KOPT-K1 (cell line): Measurements from ENCODE around the gene NFATC3.
"Not testable (repeated sequence)": the region's sequence is repeated elsewhere in the genome, so short reads cannot be mapped to it uniquely, and the experiment has no call there.

ENCODE experiments used
- H3K27ac ChIP-seq: fragments of 200-600 bp; sonication (generic); 2 replicates; pipeline ENCODE4 v1.5.1; 2016; ENCODE audit warnings: antibody characterized with exemption, mild to moderate bottlenecking, low read depth, low read length; ENCODE audit not compliant: poor library complexity, severe bottlenecking
- H3K36me3 ChIP-seq: fragments of 200-600 bp; sonication (generic); 2 replicates; pipeline ENCODE4 v1.5.1; 2017; ENCODE audit warnings: antibody characterized with exemption, mild to moderate bottlenecking, low read length, moderate library complexity; ENCODE audit not compliant: insufficient read depth
- H3K9me3 ChIP-seq: fragments of 200-600 bp; sonication (generic); 2 replicates; pipeline ENCODE4 v1.5.1; 2017; ENCODE audit warnings: antibody characterized with exemption, low read length, mild to moderate bottlenecking; ENCODE audit not compliant: insufficient read depth, poor library complexity, severe bottlenecking

Gene NFATC3

DNA sequence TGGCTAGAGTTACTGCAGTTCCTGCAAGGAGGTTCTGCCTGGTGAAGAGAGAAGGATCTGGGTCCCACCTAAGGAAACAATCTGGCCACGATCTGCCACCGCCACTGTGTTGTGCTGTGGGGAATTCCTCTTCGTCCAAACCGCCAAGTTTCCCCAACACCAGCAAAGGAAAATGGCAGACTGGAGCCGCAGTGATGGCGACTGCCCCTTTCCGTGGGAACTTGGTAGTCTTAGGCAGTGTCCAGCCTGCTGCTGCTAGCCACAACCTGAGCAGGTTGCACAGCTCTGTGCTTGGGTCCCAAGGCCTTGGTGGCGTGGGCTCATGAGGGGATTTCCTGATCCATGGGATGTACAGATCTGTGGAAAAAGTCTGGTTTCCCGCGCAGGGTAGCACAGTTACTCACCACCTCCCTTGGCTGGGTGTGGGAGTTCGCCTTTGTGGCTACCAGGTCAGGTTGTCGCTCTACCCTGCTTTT is 28.6 kb downstream of the NFATC3 start:
- Histone ChIP-seq H3K9me3 (peaks cover 24% of the 10 kb centered on the region), H3K36me3 (no peaks in the 10 kb centered on the region), H3K27ac (no peak overlapping the region)

DNA sequence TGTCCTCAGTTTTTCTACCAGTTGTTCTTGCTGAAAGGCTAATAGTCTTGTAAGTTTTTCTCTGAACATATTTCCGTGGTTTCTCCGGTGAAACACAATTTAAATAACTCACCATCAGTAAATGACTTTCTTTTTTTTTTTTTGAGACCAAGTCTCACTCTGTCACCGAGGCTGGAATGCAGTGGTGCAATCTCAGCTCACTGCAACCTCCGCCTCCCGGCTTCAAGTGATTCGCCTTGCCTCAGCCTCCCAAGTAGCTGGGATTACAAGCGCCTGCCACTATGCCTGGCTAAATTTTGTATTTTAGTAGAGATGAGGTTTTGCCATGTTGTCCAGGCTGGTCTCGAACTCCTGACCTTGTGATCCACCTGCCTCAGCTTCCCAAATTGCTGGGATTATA is 29.8 kb downstream of the NFATC3 start:
- H3K36me3 ChIP-seq, H3K27ac ChIP-seq: not testable (repeated sequence)
- H3K9me3 ChIP-seq = peaks cover 13% of the 10 kb centered on the region

DNA sequence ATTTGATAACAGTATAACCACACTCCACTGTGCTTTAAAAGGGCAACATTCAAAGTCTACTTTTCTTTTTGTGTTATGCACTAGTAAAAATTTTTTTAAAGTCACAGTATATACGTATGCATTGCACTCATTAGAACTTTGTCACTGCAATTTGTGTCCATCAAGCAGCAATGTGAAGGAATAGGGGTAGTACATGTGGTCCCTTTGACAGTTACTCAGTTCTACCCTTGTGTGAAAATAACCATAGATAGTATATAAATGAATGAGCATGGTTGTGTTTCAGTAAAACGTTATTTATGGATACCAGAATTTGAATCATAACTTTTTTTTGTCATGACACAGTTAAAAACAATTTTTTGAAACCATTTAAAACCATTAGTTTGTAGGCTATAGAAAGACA is 30.7 kb downstream of the NFATC3 start:
- H3K36me3 ChIP-seq = no peaks in the 10 kb centered on the region
- peaks cover 5% of the 10 kb centered on the region for H3K9me3 ChIP-seq
- no peak overlapping the region for H3K27ac ChIP-seq

DNA sequence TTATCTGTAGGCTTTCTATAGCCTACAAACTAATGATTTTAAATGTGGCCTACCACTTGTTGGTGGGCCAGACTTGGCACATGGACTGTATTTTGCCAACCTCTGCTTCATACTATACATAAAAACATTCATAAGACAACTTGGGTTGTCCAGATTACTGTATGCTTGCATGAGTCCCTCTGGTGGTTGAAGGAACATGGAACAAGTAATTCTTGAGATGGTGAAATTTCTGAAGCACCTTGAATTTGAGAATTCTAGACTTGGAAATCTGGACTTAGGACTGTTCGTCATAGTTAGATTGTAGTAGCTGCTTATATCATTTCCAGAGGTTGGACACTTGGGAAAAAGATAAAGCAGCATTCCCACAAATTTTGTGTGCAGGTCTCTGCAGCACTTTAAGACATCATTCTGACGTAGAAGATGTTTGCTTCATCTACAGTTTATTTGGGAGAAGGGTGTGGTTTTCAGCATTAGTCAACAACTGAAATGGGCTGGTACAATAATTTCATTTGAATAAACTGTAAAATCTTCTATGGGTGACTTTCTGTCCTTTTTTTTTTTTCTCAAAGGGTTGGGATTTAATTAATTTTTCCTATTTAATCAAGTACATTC is 31.2 kb downstream of the NFATC3 start:
- Histone ChIP-seq H3K27ac (no peak overlapping the region), H3K9me3 (peaks cover under 1% of the 10 kb centered on the region), H3K36me3 (no peaks in the 10 kb centered on the region)

DNA sequence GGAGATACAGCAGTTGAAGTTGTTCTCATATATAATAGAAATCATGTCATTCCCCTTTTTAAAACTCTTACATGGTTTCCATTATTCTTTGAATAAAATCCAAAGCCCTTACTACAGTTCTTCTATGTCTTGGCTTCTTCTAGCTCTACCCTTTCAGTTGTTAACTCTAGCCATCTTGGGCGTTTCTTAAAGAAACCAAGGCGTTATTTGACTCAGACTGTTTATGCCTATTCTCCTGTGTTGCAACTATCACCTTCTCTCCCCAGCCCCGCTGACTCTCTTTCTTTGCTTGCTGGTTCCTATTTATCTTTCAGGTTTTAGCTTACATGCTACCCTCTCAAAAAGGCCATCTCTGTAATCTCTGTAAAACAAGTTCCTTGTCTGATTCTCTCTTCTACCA is 32.7 kb downstream of the NFATC3 start:
- Histone ChIP-seq H3K27ac (no peak overlapping the region), H3K36me3 (peaks cover 11% of the 10 kb centered on the region), H3K9me3 (no peaks in the 10 kb centered on the region)

DNA sequence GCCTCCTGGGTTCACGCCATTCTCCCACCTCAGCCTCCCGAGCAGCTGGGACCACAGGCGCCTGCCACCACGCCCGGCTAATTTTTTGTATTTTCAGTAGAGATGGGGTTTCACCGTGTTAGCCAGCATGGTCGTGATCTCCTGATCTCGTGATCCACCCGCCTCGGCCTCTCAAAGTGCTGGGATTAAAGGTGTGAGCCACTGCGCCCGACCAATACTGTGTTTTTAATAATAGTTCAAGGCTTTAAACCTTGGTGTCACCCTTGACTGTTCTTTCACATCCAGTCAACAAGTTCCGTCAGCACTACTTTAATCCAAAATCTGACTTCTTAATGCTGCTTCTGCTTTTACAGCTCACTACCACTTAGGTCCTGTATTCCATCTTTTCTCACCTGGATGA is 33.8 kb downstream of the NFATC3 start:
- peaks cover 13% of the 10 kb centered on the region for H3K36me3 ChIP-seq
- H3K9me3 ChIP-seq, H3K27ac ChIP-seq: not testable (repeated sequence)

DNA sequence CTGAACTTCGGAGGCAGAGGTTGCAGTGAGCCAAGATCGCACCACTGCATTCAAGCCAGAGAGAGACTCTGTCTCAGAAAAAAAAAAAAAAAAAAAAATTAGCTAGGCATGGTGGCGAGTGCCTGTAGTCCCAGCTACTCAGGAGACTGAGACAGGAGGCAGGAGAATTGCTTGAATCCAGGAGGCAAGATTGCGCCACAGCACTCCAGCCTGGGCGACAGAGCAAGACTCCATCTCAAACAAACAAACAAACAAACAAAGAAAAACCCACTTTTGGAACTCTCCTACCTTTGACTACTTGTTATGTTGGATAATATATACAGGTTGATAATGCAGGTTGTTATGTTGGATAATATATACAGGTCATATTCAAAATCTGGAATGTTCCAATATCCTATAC is 35.3 kb downstream of the NFATC3 start:
- H3K36me3 ChIP-seq = peaks cover 13% of the 10 kb centered on the region
- not testable (repeated sequence) for H3K27ac ChIP-seq, H3K9me3 ChIP-seq

DNA sequence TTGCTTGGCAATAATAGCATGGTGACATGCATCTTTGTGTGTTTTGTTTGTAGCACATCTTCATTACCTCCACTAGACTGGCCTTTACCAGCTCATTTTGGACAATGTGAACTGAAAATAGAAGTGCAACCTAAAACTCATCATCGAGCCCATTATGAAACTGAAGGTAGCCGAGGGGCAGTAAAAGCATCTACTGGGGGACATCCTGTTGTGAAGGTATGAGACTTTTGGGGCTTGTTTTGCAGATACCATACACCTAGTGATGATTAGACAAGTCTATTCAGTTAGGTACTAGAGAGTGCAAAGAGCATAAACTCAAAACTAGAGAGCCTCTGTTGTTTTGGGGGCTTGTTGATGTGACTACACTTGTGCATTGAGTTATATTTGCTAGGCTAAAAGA is 41.2 kb downstream of the NFATC3 start:
- no peaks in the 10 kb centered on the region for H3K9me3 ChIP-seq
- peaks cover 47% of the 10 kb centered on the region for H3K36me3 ChIP-seq
- no peak overlapping the region for H3K27ac ChIP-seq

DNA sequence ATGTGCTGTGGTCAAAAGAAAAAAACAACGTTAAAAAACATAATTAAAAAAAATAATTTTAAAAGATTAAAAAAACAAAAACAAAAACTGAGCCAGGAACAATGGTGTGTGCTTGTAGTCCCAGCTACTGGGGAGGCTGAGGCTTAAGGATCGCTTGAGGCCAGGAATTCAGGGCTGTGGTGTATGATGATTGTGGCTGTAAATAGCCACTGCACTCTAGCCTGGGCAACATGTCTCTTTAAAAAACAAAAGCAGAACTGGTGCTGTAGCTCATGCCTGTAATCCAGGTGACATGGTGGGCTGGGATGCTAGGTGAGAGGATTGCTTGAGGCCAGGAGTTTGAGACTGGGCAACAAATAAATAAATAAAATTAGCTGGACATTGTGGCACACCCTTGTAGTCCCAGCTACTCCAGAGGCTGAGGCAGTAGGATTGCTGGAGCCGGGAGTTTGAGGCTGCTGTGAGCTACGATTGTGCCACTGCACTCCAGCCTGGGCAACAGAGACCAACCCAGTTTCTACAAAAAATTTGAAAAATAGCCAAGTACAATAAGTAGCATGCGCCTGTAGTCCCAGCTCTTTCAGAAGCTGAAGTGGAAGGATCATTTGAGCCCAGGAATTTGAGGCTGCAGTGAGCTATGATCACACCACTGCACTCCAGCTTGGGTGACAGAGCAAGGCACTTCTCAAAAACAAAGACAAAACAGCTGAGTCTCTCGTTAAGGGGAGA is 43.6 kb downstream of the NFATC3 start:
- peaks cover 45% of the 10 kb centered on the region for H3K36me3 ChIP-seq
- H3K9me3 ChIP-seq = no peaks in the 10 kb centered on the region
- no peak overlapping the region for H3K27ac ChIP-seq

DNA sequence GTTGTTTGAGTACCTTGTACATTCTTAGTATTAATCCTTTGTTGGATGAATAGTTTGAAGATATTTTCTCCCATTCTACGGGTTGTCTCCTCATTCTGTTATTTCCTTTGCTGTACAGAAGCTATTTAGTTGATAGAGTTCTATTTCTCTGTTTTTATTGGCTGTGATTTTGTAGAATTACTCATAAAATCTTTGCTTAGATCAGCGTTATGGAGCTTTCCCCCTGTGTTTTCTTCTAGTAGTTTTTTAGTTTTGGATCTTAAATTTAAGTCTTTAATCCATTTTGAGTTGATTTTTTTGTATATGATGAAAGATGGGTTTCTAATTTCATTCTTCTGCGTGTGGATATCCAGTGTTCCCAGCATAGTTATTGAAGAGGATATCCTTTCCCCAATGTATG is 45.4 kb downstream of the NFATC3 start:
- Histone ChIP-seq H3K9me3 (no peaks in the 10 kb centered on the region), H3K36me3 (peaks cover 51% of the 10 kb centered on the region), H3K27ac (no peak overlapping the region)

DNA sequence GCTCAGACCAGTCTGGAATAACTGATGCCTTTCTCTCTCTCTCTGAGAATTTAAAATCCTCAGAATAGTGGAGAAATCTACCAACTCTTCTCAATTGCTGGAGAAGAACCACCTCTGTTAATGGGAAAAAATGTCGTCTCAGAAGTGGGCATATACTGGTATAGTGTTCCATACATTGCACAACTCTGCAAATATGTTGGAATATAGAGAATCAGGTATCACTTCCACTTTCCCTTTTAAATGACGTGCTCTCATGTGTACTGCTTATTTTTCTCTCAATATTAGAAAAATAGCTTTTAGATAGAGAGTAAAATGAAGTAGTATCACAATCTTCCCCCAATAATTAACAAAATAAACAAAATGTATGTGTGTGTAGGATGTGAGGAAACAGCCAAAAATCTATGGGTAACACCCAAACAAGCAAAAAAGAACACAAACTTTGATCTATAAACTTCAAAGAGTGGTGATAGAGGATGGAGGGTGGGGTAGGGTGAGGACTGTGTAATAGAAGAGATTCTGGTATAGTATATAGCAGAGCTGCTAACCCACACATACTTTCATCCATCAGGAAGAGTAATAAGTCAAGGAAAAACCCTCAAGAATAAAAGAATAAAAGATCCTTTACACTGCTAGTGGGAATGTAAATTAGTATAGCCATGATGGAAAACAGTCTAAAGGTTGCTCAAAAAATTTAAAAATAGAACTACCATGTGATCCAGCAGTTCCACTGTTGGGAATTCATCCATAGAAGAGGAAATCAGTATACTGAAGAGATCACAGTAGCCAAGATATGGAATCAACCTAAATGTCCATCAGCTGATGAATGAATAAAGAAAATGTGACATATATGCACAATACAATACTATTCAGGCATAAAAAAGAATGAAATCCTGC is 46.9 kb downstream of the NFATC3 start:
- Histone ChIP-seq H3K27ac (no peak overlapping the region), H3K36me3 (peaks cover 52% of the 10 kb centered on the region), H3K9me3 (no peaks in the 10 kb centered on the region)

DNA sequence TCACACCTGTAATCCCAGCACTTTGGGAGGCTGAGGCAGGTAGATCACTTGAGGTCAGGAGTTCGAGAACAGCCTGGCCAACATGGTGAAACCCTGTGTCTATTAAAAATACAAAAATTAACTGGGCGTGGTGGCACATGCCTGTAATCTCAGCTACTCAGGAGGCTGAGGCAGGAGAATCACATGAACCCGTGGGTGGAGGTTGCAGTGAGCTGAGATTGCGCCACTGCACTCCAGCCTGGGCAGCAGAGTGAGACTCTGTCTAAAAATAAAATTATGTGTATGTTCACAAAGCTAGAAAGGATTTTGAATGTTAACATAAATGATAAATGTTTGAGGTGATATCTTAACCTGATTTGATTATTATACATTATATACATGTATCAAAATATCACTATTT is 47.8 kb downstream of the NFATC3 start:
- H3K27ac ChIP-seq, H3K9me3 ChIP-seq: not testable (repeated sequence)
- H3K36me3 ChIP-seq = peaks cover 45% of the 10 kb centered on the region

DNA sequence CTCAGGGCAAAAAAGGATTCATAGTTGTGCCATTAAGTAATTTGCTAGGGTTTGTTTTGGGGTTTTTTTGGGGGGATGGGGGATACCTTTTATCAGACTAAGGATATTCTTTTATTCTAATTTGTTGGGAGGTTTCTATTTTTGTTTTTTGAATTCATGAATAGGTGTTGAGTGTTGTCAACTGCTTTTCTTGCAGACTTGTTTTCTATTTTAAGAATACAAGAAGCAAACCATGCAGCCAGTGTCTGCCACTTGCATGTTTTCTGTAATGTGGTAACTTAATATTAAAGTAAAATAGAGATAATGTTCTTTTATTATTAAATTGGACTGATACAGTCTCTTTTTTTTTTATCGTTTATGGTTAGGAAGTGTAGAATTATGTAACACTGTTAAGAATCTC is 49.5 kb downstream of the NFATC3 start:
- H3K27ac ChIP-seq = no peak overlapping the region
- no peaks in the 10 kb centered on the region for H3K9me3 ChIP-seq
- peaks cover 48% of the 10 kb centered on the region for H3K36me3 ChIP-seq

DNA sequence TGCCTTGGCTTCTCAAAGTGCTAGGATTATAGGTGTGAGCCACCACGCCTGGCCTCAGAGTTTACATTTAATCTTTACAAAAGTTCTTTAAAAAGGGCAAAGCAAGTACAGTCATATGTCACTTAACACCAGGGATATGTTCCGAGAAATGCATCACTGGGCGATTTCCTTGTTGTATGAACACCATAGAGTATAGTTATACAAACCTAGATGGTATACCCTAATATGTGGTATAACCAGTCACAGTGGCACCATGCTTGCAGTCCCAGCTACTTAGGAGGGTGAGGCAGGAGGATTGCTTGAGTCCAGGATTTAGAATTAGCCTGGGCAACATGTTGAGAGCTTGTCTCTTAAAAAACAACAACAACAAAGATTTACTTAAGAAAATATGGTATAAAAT is 51.3 kb downstream of the NFATC3 start:
- Histone ChIP-seq H3K27ac (no peak overlapping the region), H3K36me3 (peaks cover 53% of the 10 kb centered on the region), H3K9me3 (no peaks in the 10 kb centered on the region)

DNA sequence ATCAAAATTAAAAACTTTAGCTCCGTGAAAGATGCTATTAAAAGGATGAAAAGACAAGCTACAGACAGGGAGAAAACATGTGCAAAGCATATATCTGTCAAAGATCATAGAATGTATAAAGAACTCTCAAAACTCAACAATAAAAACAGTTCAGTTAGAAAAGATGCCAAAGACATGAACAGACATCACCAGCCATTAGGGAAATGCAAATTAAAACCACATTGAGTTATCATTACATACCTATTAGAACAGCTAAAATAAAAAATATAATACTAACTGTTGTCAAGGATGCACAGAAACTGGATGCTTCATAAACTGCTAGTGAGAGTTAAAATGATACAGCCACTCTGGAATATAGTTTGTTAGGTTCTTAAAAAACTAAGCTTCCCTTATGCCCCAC is 58.8 kb downstream of the NFATC3 start:
- H3K36me3 ChIP-seq = peaks cover 63% of the 10 kb centered on the region
- no peaks in the 10 kb centered on the region for H3K9me3 ChIP-seq
- H3K27ac ChIP-seq = no peak overlapping the region
